ENCODE measurements around the gene SLF2. TPM values are rescaled to one million over a fixed set of nuclear protein-coding genes. Genes with fewer than 3 reads are reported as not detected.
A peak's percentile ranks its signal among the peaks of the same experiment; 100 is the strongest.
"Not testable (repeated sequence)": the region's sequence is repeated elsewhere in the genome, so short reads cannot be mapped to it uniquely, and the experiment has no call there.

Gene SLF2
- total RNA-seq, 2 experiments from 2014 or later: 33.9 to 35.9 TPM

- Mint-ChIP-seq H3K36me3 (peaks cover under 1% of the 10 kb centered on the region), H3K4me3 (no peak overlapping the region), H3K4me1 (ENCODE audit: low read depth) (peaks cover 8% of the 10 kb centered on the region), H3K27me3 (no peaks in the 10 kb centered on the region), H3K27ac (no peak overlapping the region), H3K9me3 (no peaks in the 10 kb centered on the region)
- ChIA-PET POLR2A (no interaction called here), CTCF (interaction anchor here (0.6 to 6.5 kb wide), 6 partner anchors 10 to 63 kb away, joined by 3 to 35 read pairs (median 4); partner anchors contain the start of genes PDZD7 and SFXN3)
- intact Hi-C loops (cut with micrococcal nuclease): loop anchor here (5.0 kb wide), 1 partner anchor 44 kb away; no protein-coding TSS in a partner anchor
- no peak for DNase-seq
These were observed 55.4 kb downstream of the SLF2 start for GRCh38 chr10:100968062-100968736.

DNA sequence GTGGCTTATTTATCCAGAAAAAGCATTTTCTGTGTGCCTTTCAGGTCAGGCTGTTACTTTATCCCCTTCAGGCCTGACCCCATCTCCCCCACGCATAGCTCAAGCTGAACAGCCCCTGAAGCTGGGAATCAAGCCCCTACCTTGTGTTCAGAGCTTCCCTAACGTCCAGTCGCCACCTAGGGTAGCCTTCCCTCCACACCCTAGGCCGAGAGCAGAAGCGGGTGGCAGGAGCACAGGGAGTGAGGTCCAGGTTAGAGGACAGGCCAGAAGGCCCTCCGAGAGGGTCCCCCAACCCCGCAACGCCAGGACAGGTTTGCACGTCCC is 56.1 kb downstream of the SLF2 start:
- no peaks in the 10 kb centered on the region for H3K27me3 Mint-ChIP-seq
- ChIA-PET POLR2A (no interaction called here), CTCF (interaction anchor here (1.0 to 6.5 kb wide), 4 partner anchors 10 to 62 kb away, joined by 3 to 35 read pairs (median 4); partner anchors contain the start of genes PDZD7 and SFXN3)
- peaks cover 8% of the 10 kb centered on the region for H3K4me1 Mint-ChIP-seq (ENCODE audit: low read depth)
- intact Hi-C loops (cut with micrococcal nuclease): loop anchor here (5.0 kb wide), 1 partner anchor 43 kb away; no protein-coding TSS in a partner anchor
- H3K36me3 Mint-ChIP-seq: no peaks in the 10 kb centered on the region
- no peak overlapping the region for H3K27ac Mint-ChIP-seq
- H3K4me3 Mint-ChIP-seq: peak overlapping the region; percentile 36
- DNase-seq: no peak
- H3K9me3 Mint-ChIP-seq: no peaks in the 10 kb centered on the region

DNA sequence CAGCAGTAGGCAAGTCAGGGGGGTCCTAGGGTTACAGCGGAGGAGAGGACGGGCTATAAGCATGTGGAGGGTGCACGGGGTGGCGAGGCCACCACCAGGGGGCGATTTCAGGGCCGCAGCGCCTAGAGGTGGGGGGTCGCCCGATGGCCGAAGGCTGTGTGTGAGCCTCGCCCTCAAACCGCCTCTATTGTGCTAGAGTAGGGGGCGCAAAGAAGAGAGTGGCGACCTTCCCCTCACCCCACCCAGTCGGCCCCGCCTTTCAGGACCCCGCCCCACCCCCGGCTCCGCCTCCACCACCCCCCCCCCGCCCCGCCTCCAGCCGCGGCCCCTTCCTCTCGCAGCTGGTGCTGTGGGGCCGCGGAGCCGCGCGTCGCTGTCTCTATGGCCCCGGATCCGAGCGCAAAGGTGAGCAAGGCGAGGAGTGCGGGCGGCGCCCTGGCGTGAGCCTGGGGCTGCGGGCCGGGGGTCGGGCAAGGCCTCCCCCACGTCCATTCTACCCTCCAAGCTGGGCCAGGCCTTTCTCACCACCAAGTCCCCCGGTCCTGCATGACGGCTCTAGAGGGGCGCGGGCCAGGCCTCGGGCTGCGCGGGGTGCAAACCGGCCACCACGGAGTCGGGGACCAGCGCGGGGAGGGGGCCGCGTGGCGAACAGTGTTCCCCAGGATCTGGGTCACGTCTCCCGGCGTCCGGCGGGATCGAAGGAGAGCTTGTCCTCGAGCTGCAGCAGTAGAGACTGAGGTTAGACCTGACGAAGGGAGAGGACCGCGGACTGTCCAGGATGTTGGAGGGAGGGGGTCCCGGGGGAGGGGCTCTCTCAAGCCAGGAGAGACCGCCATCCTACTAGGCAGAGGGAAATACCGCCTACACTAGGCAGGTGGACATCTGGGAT is 56.7 kb downstream of the SLF2 start, which contains the start of gene SEMA4G:
TSS of gene SEMA4G (plus strand) at position 318 of the 889 bp plus-strand sequence. CDS start 3,409 bp downstream, outside the sequence.
- H3K27me3 Mint-ChIP-seq: no peaks in the 10 kb centered on the region
- ChIA-PET POLR2A (no interaction called here), CTCF (interaction anchor here (1.0 to 6.5 kb wide), 3 partner anchors 11 to 46 kb away, joined by 3 to 35 read pairs (median 4); no protein-coding TSS in a partner anchor)
- no peaks in the 10 kb centered on the region for H3K9me3 Mint-ChIP-seq
- DNase-seq: peak; percentile 43
- no peaks in the 10 kb centered on the region for H3K36me3 Mint-ChIP-seq
- intact Hi-C loops (cut with micrococcal nuclease): loop anchor here (5.0 kb wide), 1 partner anchor 43 kb away; no protein-coding TSS in a partner anchor
- H3K4me3 Mint-ChIP-seq: peak within 1 kb of the TSS; percentile 36
- peaks cover 8% of the 10 kb centered on the region for H3K4me1 Mint-ChIP-seq (ENCODE audit: low read depth)
- H3K27ac Mint-ChIP-seq: no peak within 1 kb of the TSS

- ChIA-PET POLR2A (no interaction called here), CTCF (interaction anchor here (6.5 kb wide), 1 partner anchor 45 kb away, joined by 35 read pairs; no protein-coding TSS in a partner anchor)
- H3K27ac Mint-ChIP-seq: no peak overlapping the region
- no peaks in the 10 kb centered on the region for H3K27me3 Mint-ChIP-seq
- no peaks in the 10 kb centered on the region for H3K9me3 Mint-ChIP-seq
- H3K4me3 Mint-ChIP-seq: no peak overlapping the region
- H3K36me3 Mint-ChIP-seq: no peaks in the 10 kb centered on the region
- intact Hi-C loops (cut with micrococcal nuclease): no loop called here
- H3K4me1 Mint-ChIP-seq (ENCODE audit: low read depth): peaks cover 8% of the 10 kb centered on the region
- peak; percentile 29 for DNase-seq
These were observed 57.5 kb downstream of the SLF2 start for GRCh38 chr10:100970076-100970913.

DNA sequence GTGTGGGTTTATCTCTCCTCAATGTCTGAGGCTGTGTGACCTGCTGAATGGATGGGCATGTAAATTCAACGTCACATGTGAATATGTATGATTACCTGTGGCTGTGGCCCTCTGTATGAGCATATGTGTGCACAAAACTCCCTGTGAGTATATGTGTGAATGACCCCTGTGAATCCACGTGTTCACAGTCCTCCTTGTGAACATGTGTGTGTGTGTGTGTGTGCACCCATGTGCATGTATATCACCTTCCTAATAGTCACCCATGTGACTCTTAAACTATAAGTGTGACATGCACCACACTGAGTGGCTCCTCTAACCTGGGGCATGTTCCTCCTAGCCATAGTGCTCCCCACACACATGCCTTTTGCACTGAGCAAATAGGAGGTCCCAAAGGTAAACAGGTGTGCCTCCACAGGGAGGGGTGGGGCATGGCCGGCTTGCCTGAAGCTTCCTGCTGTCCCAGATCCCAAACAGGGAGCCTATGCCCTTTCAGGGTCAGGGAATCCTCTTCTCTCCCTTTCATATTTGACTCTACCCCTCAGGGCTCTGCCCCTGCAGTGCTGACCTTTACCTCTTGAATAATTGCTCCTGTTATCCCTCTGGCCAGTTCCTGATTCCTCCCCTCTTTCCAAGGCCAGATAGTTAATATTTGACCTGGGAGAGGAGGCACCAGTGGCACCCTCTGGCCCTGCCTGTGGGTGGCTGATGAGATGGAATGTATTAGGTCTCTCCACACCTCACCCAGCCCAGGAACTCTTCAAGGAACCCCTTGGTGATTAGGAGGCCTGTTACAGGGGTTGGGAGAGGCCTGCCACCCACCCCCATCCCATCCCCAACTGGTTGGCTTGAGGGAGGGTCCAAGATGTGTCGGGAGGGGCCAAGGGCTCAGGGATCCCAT is 58.4 kb downstream of the SLF2 start:
- Mint-ChIP-seq H3K27me3 (no peaks in the 10 kb centered on the region), H3K4me3 (no peak overlapping the region), H3K9me3 (no peaks in the 10 kb centered on the region), H3K4me1 (ENCODE audit: low read depth) (peaks cover 8% of the 10 kb centered on the region), H3K27ac (no peak overlapping the region), H3K36me3 (no peaks in the 10 kb centered on the region)
- intact Hi-C loops (cut with micrococcal nuclease): no loop called here
- CTCF ChIA-PET: no interaction called here
- POLR2A ChIA-PET: no interaction called here
- DNase-seq: no peak

GRCh38 chr10:100972115-100972903 is 59.5 kb downstream of the SLF2 start:
- Mint-ChIP-seq H3K36me3 (no peaks in the 10 kb centered on the region), H3K9me3 (no peaks in the 10 kb centered on the region), H3K27ac (no peak overlapping the region), H3K4me3 (no peak overlapping the region), H3K4me1 (ENCODE audit: low read depth) (peaks cover 8% of the 10 kb centered on the region), H3K27me3 (no peaks in the 10 kb centered on the region)
- ChIA-PET CTCF (no interaction called here), POLR2A (no interaction called here)
- no peak for DNase-seq
- intact Hi-C loops (cut with micrococcal nuclease): no loop called here

DNA sequence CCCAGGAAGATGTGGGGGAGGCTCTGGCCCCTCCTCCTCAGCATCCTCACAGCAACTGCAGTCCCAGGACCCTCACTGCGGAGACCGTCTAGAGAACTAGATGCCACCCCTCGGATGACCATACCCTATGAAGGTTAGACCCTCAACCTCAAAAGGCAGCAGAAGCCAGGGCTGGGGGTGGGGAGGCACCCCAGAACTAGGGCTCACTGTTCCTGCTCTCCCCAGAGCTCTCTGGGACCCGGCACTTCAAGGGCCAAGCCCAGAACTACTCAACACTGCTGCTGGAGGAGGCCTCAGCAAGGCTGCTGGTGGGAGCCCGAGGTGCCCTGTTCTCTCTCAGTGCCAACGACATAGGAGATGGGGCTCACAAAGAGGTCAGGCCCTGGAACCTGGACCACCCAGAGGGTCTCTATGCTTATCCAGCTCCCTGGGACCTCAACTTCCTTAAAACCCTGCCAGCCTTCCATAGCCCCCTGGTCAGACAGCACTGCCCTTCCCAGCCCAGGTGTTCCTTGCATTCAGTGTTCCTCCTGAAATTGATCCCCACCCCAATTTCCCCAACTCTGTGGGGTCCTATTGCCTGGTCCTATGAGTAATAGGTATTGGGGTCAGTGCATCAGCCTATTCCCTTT is 60.3 kb downstream of the SLF2 start:
- intact Hi-C loops (cut with micrococcal nuclease): no loop called here
- Mint-ChIP-seq H3K36me3 (no peaks in the 10 kb centered on the region), H3K27ac (no peak overlapping the region), H3K4me1 (ENCODE audit: low read depth) (peaks cover 8% of the 10 kb centered on the region), H3K27me3 (no peaks in the 10 kb centered on the region), H3K4me3 (no peak overlapping the region), H3K9me3 (no peaks in the 10 kb centered on the region)
- CTCF ChIA-PET: interaction anchor here (1.7 kb wide), 1 partner anchor 41 kb away, joined by 3 read pairs; no protein-coding TSS in a partner anchor
- POLR2A ChIA-PET: interaction anchor here (0.6 kb wide), 1 partner anchor 603 kb away, joined by 4 read pairs; no protein-coding TSS in a partner anchor
- no peak for DNase-seq

DNA sequence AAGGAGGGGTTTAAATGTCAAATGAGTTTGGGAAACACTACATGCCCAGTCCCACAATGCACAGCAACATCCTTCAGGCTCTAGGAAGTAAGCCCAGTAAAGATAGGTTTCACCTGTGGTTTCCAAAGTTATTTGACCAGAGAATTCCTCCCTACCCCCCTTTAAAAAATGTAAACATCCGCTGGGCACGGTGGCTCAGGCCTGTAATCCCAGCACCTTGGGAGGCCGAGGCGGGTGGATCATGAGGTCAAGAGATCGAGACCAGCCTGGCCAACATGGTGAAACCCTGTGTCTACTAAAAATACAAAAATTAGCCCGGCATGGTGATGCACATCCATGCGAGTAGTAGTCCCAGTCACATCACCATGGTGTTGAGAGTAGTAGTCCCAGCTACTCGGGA is 62.6 kb downstream of the SLF2 start:
- H3K27me3 Mint-ChIP-seq; POLR2A ChIA-PET; H3K9me3 Mint-ChIP-seq; DNase-seq; H3K4me3 Mint-ChIP-seq; H3K4me1 Mint-ChIP-seq (ENCODE audit: low read depth); H3K27ac Mint-ChIP-seq; H3K36me3 Mint-ChIP-seq; CTCF ChIA-PET: not testable (repeated sequence)
- intact Hi-C loops (cut with micrococcal nuclease): loop anchor here (5.0 kb wide), 1 partner anchor 52 kb away; no protein-coding TSS in a partner anchor

GRCh38 chr10:100976906-100977305 is 64.1 kb downstream of the SLF2 start:
- H3K27ac Mint-ChIP-seq: no peak overlapping the region
- CTCF ChIA-PET: no interaction called here
- intact Hi-C loops (cut with micrococcal nuclease): loop anchor here (5.0 kb wide), 1 partner anchor 50 kb away; no protein-coding TSS in a partner anchor
- no peaks in the 10 kb centered on the region for H3K27me3 Mint-ChIP-seq
- H3K4me3 Mint-ChIP-seq: no peak overlapping the region
- H3K9me3 Mint-ChIP-seq: no peaks in the 10 kb centered on the region
- POLR2A ChIA-PET: no interaction called here
- H3K36me3 Mint-ChIP-seq: peaks cover 2% of the 10 kb centered on the region
- no peak for DNase-seq
- H3K4me1 Mint-ChIP-seq (ENCODE audit: low read depth): no peaks in the 10 kb centered on the region

DNA sequence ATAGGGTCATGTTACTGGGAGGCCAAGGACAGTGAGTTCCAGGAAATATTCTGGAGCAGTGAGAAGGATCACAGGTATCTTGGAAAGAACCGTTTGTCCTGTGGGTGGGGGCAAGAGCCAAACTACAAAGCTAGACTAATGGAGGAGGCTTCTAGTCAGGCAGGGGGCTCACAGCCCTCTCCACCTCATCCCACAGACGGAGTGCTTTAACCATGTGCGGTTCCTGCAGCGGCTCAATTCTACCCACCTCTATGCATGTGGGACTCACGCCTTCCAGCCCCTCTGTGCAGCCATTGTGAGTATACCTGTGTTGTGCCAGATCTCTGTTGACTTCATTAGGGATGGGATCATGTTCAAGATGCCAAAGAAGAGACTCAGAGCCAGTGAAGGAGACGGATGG is 64.7 kb downstream of the SLF2 start:
- Mint-ChIP-seq H3K27me3 (no peaks in the 10 kb centered on the region), H3K4me1 (ENCODE audit: low read depth) (no peaks in the 10 kb centered on the region), H3K36me3 (peaks cover 2% of the 10 kb centered on the region), H3K4me3 (no peak overlapping the region), H3K27ac (no peak overlapping the region), H3K9me3 (no peaks in the 10 kb centered on the region)
- ChIA-PET POLR2A (no interaction called here), CTCF (no interaction called here)
- DNase-seq: no peak
- intact Hi-C loops (cut with micrococcal nuclease): loop anchor here (5.0 kb wide), 1 partner anchor 50 kb away; no protein-coding TSS in a partner anchor
